Measurements from ENCODE around the gene CCDC54.
"Not testable (repeated sequence)": the region's sequence is repeated elsewhere in the genome, so short reads cannot be mapped to it uniquely, and the experiment has no call there.

Gene CCDC54

DNA sequence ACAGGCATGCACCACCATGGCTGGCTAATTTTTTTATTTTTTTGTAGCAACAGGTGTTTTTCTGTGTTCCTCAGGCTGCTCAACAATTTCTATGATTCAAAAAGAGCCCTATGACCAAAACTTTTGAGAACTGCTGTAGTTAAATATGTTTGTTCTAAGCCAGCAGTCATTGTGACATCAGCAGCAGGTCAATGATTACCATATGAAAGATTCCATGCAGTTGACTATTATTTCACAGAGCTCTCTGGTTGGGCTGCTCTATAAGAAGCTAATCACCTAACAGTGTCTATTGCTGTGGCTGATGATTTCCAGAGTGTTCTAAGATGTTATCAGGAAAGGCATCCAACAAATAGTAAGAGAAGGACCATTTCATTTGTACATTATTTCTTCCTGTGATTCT lies at the start of gene CCDC54:
Gene CCDC54 (plus strand): TSS at position 289 of the 400 bp plus-strand sequence. CDS start 149 bp downstream, outside the sequence.
- DNase-seq (ENCODE audit: low read depth, low spot score): no peak

DNA sequence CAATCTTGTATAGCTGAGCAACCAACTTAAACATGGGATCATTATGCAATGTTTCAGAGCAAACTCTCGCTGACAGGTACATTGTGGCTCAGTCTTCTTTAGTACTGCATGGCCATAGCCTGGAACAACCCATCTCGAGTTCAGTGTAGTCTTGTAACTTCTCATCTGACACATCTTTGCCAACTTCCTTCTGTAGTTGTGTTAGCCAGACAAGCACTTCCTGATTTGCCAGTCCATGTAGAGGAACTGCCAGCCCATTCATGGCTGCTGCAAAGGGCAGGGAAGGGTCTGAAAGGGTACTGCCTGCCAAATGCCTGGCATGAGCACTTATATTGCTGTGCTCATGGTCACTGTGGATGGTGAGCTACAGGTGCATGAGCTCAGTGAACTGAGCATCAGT lies 49.2 kb upstream of the CCDC54 start:
- DNase-seq (ENCODE audit: low read depth, low spot score): no peak

DNA sequence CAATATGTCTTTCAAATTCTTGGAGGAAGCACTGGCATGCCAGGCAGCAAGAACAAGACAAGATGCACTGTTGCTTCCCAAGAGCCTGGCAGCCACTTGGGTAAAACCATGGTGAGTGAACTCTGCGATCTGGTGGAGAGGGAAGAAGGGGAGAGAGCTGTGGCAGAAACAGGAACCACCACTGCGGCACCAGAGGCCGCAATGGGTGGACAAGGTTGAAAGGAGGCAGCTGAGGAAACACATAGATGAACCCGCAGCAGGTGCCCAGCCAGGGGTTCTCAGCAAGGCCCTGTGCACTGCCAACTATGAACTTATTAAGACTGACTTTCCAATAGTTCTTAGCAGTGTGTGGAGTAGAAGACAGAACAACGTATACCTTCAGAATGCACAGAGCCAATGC lies 48.2 kb upstream of the CCDC54 start:
- DNase-seq (ENCODE audit: low read depth, low spot score): no peak

DNA sequence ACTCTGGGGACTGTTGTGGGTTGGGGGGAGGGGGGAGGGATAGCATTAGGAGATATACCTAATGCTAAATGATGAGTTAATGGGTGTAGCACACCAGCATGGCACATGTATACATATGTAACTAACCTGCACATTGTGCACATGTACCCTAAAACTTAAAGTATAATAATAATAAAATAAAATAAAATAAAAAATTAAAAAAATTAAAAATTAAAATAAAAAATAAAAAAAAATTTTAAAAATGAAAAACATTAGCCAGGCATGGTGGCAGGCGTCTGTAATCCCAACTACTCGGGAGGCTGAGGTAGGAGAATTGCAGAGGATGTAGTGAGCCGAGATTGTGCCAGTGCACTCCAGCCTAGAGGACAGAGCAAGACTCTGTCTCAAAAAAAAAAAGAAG lies 37.5 kb upstream of the CCDC54 start:
- DNase-seq (ENCODE audit: low read depth, low spot score): not testable (repeated sequence)

DNA sequence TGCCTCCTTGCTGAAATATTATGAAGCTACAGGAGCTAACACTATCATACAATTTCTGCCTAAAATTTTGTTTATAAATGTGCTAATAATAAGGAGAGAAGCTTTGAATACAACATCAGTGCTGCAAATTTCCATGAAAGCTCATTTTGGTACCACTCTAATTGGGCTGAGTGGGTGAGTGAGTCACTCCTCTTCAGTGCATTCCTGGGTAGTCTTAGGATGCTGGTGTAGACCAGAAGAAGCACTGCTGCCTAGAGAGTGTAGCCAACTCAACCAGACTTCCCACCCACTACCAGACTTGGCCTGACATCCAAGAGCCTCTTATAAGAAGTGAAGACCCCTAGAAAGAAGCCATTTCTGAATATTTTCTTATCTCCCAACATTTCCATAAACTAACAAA lies 32.5 kb upstream of the CCDC54 start:
- DNase-seq (ENCODE audit: low read depth, low spot score): no peak

DNA sequence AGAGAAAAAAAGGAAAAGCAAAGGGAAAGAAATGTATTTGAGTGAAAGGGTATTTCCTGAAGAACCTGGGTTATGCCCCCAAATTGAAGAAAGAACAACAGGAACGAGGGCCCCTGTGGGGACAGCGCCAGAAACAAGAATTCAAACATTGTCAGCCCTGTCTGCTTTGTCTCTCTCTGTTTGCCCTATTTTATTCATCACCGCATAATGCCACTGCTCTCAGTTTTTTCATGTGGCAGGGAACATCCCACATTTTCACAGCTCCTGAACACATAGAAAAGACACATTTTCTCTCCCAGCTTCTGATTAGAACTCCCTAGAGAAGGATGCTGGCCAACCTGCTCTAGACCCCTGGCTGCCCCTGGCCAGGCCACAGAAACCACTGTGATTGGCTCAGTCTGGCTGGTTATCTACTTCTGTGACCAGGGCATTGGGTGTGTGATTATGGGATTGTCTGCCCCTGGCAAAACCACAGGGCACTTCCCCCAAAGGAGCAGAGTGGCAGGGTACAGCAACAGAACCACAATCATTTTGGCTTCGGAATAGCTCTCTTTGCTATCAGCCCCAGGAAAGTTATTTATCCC lies 31.3 kb upstream of the CCDC54 start:
- DNase-seq (ENCODE audit: low read depth, low spot score): no peak

DNA sequence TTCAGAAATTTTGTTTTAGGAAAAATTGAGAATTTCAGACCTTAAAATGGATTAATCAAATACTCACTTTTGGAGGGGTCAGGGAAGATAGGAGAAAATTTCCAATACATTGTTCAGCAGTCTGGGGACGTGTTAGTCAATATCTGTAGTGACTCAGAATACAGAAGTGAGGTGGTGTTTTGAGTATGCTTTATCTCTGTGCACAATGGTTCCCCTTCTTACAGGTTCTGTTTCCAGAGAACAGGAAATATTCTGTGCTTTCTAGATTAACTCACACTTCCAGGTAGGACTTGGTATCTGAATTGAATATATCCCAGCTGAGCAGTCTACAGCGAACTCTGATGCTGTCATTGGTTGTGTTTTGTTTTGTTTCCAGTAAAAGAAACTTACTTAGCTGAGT lies 30.7 kb upstream of the CCDC54 start:
- no peak for DNase-seq (ENCODE audit: low read depth, low spot score)

DNA sequence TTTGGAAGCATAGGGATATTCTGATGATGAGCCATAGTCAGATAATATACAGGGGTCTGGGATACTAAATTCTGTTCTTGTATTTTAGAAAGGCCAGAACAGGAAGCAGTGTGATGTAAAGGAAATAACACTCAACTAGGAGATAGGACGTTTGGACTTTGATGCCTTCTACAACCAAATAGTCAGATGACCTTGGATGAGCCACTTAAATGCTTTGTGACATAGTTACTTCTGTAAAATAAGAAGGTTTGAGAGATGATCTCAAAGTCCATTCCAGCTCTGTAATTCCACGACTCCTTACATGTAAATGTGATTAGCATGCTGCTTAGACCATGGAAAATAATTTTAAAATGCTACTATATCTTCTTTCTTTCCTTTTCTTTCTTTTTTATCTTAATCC lies 29.5 kb upstream of the CCDC54 start:
- DNase-seq (ENCODE audit: low read depth, low spot score): no peak

DNA sequence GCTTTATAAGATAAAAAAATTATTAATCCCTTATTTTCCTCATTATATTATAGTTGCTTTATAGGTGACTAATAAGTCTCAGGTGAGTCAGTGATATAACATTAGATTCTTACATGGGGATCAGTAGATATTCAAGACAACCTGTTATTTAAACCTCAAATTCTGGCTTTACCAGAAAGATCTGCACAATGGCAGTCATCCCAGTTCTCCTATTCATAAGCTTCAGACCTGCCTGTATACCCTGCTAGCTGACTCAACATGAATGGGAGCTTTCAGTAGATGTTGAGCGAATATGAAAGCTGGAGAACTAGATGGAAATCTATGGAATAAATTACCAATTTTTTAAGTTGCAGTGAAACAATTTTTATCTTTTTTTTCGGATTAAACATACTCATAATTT lies 20.5 kb upstream of the CCDC54 start:
- no peak for DNase-seq (ENCODE audit: low read depth, low spot score)

DNA sequence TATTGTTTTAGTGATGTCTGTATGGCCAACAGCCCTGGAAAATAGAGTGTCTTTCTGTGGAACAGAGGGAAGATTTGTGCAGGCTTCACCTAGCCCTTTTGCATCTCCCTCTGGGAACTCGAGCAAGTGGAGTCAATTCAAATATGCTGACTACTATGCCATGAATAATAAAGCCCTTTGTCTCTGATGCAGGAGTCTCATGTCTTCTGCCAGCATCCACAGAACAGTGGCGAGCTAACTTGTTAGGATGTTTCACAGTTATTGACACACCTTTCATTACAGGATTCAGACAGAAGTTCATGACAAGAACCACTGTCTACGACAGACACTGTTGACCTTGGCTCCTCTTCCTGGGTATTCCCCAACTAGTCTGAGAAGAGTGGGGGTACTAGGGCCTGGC lies 15.6 kb upstream of the CCDC54 start:
- no peak for DNase-seq (ENCODE audit: low read depth, low spot score)

DNA sequence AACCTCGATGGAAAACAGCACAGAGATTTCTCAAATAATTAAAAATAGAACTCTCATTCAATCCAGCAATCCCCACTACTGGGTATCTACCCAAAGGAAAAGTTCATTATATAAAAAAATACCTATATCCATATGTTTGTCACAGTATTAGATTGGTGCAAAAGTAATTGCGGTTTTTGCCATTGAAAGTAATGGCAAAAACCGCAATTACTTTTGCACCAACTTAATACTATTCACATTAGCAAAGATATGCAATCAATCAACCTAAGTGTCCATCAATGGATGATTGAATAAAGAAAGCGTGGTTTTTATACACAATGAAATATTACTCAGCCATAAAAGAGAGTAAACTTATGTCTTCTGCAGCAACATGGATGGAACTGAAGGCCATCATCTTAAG lies 12.2 kb upstream of the CCDC54 start:
- no peak for DNase-seq (ENCODE audit: low read depth, low spot score)

DNA sequence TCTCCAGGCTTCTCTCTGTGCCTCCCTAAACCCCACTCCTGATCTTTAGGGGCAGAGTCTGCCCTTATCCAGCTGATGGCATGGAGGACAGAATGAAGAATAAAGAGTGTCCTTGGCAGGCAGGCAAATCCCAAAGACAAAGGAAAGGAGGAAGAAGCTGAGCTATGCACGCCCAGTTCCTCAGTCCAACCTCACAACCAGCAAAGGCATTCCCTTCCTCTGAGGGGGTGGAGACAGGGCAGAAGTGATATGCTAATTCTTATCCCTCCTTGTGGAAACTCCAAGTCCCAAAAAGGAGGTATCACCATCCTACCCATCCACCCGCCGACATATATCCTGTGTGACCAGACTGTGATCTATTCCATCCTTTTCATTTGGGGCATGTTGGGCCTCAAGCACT lies 10.5 kb upstream of the CCDC54 start:
- DNase-seq (ENCODE audit: low read depth, low spot score): peak; percentile 9

DNA sequence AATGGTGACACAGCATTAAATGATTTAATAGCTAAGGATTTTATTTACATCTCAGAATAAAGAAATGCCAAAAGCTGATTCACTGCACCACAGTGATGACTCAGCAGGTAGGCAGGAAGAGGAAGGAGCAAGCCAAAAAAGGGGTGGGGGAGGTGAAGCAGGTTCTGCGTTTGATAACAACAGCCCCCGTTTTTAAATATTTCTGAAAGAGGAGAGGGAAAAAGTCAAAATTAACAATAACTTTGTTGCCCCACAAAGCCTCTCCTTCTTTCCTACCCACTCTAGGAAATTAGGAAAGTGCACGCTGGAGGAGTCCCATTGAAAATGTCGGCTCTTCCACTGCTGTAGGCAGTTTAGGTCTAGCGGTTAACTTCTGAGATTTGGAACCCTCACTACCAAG lies 9.9 kb upstream of the CCDC54 start:
- no peak for DNase-seq (ENCODE audit: low read depth, low spot score)

DNA sequence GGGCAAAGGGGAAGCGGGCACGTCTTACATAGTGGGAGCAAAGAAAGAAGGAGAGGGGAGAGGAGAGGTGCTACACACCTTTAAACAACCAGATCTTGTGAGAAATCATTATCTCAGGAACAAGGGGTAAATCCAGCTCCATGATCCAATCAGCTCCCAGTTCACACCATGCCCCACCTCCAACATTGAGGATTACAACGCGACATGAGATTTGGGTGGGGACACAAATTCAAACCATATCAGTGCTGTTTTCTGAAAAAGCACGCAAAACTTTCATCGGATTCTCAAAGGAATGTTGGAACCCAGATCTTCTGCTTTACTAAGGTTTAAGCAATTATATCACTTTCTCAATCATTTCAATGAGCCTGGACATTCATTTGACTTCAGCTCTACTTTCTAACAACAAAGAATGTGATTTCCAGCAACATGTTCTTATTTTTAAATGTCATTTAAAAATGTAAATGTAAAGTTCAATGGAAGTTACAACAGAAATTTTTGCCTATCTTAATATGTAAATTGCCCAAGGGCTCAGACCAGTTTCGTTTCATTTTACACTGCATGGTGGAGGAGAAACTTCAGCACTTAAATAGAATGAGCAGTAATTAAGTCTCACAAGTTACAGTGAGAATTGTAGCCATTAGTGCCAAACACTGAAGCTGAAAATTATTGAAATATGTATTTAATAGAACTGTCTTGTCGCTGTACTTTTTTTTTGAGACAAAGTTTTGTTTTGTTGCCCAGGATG lies 8.4 kb upstream of the CCDC54 start:
- DNase-seq (ENCODE audit: low read depth, low spot score): no peak

DNA sequence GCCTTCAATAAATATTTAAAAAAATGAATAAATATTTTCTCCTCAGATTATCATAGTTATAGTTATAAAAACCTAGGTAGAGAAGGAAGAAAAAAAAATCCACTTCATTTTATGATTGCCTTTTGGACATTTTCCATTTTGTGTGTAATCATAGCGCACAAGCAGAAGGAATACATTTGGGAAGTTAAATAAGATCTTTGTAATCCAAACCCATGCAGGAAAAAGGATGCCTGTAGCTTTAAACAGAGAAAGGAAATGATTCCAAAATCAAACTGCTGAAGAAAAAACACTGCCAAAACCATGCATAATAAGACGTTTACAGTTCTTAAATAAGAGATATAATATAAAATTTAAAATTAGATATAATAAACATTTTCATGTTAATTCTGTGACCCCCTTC lies 7.4 kb upstream of the CCDC54 start:
- DNase-seq (ENCODE audit: low read depth, low spot score): no peak

DNA sequence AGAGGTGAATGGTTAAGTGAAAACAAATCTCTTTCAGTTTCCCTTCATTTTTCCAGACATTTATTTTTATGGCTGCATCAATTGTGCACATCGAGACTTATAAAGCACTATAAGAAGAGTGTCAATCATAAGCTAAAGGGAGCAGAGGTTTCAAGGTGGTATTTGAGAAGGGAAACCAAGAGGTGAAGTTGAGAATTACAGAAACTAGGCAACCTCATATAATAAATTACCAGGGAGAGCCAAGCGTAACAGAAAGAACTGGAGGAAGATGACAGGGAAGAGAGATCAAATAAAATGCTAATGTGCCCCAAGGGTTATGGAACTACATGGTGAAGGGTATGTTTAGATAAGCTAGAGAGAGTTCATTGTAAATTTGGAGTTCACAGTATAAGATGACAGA lies 6.3 kb upstream of the CCDC54 start:
- DNase-seq (ENCODE audit: low read depth, low spot score): no peak

DNA sequence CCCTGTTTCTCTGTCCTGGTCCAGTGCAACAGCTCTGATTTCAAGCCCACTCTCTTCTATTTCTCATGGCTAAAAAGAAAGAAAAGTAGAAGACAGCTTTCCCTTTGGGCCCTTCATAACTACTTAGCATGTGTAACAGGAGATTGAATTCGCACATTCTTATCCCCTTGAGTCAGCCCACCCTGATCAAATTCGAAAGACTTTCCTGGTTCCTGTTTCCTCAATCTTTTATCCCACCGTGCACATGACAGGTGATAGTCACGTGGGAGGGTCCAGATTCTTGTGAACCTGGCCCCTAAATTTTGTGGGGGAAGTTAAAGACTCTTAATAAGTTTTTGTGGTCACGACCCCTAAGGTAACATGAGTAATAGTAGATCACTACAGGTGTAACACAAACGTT lies 4.7 kb upstream of the CCDC54 start:
- DNase-seq (ENCODE audit: low read depth, low spot score): no peak

DNA sequence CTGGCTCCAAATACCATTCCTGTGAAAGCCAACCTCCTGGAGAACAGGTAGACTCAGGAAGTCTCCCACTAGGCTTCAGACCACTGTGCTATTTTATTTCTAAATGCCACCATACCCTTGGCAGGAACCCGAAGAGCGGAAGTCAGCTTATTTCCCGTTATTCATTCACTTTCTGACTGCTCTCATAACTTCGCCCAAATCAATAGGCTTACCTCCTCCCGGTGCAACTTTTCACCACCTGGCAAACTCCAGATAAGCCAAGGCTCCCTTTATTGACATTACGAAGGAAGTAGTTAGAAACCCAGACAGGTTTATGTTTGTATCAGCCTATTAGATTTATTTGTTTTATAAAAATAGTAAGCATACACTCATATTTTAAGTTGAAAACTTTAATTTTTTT lies 3.3 kb upstream of the CCDC54 start:
- DNase-seq (ENCODE audit: low read depth, low spot score): no peak

DNA sequence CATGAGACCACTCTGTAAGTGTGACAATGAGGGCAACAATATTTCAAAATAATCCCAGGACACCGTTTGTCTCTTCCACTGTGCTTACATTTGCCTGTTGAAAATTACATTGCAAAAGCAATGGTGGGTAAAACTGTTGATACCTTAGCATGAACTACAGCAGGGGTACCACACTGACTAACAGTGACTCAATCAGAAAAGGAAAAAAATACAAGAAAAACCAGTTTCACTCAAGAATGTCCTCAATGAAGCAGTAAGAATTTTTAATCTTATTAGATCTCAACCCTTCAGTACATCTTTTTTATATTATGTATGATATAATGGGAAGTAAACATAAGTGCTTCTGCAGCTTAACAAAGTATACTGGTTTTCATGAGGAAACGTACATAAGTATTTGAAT lies 1.6 kb upstream of the CCDC54 start:
- no peak for DNase-seq (ENCODE audit: low read depth, low spot score)

DNA sequence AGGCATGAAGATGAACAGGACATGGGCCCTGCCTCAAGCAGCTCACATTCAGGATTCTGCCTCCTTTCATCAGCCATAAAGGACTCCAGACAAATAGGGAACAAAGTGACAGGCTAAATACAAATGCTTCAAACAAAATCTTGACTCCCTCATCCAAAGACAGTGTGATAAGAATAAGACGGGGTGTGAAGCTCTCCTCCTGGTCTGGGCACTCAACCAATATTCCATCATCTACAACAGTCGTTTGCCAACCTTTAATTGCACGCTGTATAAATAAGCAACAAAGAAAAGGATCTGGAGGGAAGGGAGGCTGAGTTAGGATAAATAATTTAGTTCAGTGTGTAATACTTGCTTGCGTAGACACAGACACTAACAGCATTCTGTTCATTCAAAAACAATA lies 5.4 kb downstream of the CCDC54 start:
- no peak for DNase-seq (ENCODE audit: low read depth, low spot score)

DNA sequence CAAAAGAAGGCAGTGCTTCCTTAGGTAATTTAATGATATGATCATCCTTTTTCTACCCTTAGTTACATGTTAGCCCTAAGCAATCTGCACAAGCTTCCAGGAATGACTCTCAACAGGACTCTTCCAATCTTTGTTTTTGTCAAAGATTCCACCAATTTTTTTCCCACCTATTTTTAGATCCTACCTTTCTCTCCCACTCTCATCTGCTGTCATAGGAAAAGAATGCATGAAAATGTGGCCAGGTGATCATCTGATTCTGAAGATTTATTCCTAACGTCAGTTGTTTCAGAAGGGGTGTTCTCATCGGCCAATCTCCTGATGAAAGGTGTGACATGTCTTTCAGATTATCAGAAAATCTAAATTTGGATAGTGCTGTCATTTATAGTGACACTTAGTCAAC lies 7.2 kb downstream of the CCDC54 start:
- DNase-seq (ENCODE audit: low read depth, low spot score): no peak

DNA sequence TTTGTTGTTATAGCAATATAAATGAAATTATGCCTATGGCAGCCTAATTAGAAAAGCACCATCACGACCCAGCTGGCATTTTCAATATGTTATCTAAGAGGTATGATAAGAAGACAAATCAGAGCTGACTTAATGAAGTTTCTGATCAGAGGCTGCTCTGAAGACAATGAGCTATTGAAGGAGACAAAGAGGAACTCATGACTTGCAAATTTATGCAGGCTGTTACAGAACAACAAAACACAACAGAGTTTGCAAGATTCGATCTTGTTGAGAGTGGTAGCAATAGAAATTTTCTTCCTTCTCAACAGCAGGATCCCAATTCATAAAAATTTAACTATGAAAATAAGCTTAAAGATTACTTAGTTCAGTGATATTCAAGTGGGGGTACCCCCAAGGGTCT lies 7.7 kb downstream of the CCDC54 start:
- no peak for DNase-seq (ENCODE audit: low read depth, low spot score)

DNA sequence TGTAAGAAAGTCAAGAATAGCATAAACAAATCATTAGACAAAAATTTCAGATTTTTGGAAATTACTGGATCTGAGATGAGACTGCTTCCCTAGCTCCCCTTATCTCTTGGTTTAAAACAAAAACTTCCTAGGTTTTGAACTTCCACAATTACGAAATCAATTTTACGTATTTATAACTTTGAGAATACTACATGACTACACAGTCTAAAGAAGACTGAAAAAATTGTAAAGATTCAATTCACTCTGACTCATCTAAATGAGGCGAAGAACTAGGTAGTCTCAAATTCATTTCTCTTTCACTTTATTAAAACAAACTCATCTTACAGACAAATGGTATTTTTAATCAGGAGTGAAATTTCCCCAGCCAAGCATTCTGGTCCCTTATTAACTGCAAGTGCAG lies 10.3 kb downstream of the CCDC54 start:
- no peak for DNase-seq (ENCODE audit: low read depth, low spot score)

Data from ELF-1 (cell line).